Measurements from ENCODE around the gene ZKSCAN1.

- TF ChIP-seq CTCF (IDR thresholded peaks at IDR 0.05): no peak
- TF ChIP-seq POLR2AphosphoS5 (IDR thresholded peaks at IDR 0.05; ENCODE audit: insufficient read depth in 1 of 2, low read depth in 1 of 2): no peak
Observed at GRCh38 chr7:99975782-99976521, 39.4 kb upstream of the ZKSCAN1 start, which contains the start of gene AZGP1.
